PC-9 (cell line): Measurements from ENCODE around the gene CD24.

ENCODE experiments used
- EZH2 ChIP-seq: fragments of 200-600 bp; sonication (generic); IDR thresholded peaks from 2 replicates; pipeline ENCODE4 v1.8.0; 2017; ENCODE audit warnings: antibody characterized with exemption, low read depth
- TF ChIP-seq, protein P1 (sequence below): fragments of 200-600 bp; sonication (generic); conservative IDR thresholded peaks from 2 replicates; pipeline ENCODE4 v1.6.1; 2017; ENCODE audit warnings: mixed run types, antibody characterized with exemption, mild to moderate bottlenecking, moderate library complexity

DNA sequence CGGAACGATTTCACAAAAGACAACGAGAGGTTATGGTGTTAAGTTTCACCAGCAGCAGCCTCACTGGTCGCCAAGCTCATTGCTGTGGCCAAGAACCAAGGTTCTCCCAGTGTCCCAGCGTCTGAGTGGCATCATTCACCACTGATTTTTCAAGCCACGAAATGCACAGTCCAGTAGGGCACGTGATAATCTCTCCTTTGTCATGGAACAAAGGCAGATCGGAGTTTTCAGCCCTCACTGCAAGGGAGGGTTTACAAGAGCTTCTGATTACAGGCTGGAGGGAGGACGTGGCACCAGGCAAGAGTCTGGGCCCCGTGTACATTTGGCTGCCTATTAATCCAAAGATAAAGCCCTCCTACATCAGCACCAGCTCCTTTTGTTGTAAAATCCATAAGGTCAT lies 2.0 kb downstream of the CD24 start:
- TF ChIP-seq, protein P1, sequence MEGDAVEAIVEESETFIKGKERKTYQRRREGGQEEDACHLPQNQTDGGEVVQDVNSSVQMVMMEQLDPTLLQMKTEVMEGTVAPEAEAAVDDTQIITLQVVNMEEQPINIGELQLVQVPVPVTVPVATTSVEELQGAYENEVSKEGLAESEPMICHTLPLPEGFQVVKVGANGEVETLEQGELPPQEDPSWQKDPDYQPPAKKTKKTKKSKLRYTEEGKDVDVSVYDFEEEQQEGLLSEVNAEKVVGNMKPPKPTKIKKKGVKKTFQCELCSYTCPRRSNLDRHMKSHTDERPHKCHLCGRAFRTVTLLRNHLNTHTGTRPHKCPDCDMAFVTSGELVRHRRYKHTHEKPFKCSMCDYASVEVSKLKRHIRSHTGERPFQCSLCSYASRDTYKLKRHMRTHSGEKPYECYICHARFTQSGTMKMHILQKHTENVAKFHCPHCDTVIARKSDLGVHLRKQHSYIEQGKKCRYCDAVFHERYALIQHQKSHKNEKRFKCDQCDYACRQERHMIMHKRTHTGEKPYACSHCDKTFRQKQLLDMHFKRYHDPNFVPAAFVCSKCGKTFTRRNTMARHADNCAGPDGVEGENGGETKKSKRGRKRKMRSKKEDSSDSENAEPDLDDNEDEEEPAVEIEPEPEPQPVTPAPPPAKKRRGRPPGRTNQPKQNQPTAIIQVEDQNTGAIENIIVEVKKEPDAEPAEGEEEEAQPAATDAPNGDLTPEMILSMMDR, result no peak
- no peak for TF ChIP-seq EZH2
